DND-41 (cell line): Measurements from ENCODE around the gene IER5.

Experiments
- CTCF ChIP-seq: IDR thresholded peaks from 2 replicates; pipeline ENCODE4 v1.5.1; 2012; ENCODE audit warnings: borderline replicate concordance, low read length, moderate library complexity, mild to moderate bottlenecking; ENCODE audit not compliant: poor library complexity, severe bottlenecking; ENCODE audit errors: extremely low read depth
- EZH2 ChIP-seq: IDR thresholded peaks from 3 replicates; pipeline ENCODE4 v1.6.1; 2012; ENCODE audit warnings: borderline replicate concordance, low read depth, mild to moderate bottlenecking, moderate library complexity, low read length, inconsistent platforms; ENCODE audit not compliant: severe bottlenecking

- no peak for TF ChIP-seq CTCF
- TF ChIP-seq EZH2, result no peak
Measured at GRCh38 chr1:181122222-181122621, 33.7 kb downstream of the IER5 start.
